Keratinocyte (primary cell): Measurements from ENCODE around the gene CLDN11.

Experiments used
- EZH2 ChIP-seq: IDR thresholded peaks from one replicate; pipeline ENCODE4 v1.6.1; 2012; ENCODE audit warnings: inconsistent platforms, mild to moderate bottlenecking, low read length, moderate library complexity
- TF ChIP-seq, protein P1 (sequence below), 3 experiments: IDR thresholded peaks in 1 of 3; conservative IDR thresholded peaks in 1 of 3; optimal IDR thresholded peaks in 1 of 3; 2 replicates in 2 of 3; 3 replicates in 1 of 3; pipeline versions ENCODE3 to v1.5.1; 2011; ENCODE audit warnings: low read length in 3 of 3, mild to moderate bottlenecking in 3 of 3, moderate library complexity in 2 of 3, control low read depth in 1 of 3, inconsistent platforms in 1 of 3; ENCODE audit not compliant: insufficient read depth in 2 of 3; ENCODE audit errors: extremely low read depth in 1 of 3

DNA sequence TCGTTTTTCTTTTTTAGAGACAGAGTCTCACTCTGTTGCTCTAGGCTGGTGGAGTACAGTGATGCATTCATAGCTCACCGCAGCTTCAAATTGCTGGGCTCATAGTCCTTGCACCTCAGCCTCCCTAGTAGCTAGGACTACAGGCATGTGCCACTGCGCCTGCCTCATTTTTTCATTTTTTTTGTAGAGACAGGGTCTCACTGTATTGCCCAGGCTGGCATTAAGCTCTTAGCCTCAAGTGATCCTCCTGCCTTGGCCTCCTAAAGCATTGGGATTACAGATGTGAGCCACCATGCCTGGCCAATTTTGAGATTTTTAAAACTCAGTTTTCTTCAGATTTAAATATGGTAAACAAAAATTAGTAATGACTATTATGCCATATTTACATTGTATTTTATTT, 32.2 kb upstream of the CLDN11 start:
- TF ChIP-seq, protein P1, sequence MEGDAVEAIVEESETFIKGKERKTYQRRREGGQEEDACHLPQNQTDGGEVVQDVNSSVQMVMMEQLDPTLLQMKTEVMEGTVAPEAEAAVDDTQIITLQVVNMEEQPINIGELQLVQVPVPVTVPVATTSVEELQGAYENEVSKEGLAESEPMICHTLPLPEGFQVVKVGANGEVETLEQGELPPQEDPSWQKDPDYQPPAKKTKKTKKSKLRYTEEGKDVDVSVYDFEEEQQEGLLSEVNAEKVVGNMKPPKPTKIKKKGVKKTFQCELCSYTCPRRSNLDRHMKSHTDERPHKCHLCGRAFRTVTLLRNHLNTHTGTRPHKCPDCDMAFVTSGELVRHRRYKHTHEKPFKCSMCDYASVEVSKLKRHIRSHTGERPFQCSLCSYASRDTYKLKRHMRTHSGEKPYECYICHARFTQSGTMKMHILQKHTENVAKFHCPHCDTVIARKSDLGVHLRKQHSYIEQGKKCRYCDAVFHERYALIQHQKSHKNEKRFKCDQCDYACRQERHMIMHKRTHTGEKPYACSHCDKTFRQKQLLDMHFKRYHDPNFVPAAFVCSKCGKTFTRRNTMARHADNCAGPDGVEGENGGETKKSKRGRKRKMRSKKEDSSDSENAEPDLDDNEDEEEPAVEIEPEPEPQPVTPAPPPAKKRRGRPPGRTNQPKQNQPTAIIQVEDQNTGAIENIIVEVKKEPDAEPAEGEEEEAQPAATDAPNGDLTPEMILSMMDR (optimal IDR thresholded peaks at IDR 0.05 in 1 of 3, IDR thresholded peaks at IDR 0.05 in 1 of 3, conservative IDR thresholded peaks at IDR 0.05 in 1 of 3; ENCODE audit: extremely low read depth in 1 of 3, insufficient read depth in 2 of 3, low read length in 3 of 3) = no peak
- no peak for TF ChIP-seq EZH2
